Mesothelial cell of epicardium (in vitro differentiated cells): ENCODE results near the gene NHERF2. TPM values are rescaled to one million over a fixed set of nuclear protein-coding genes. Genes with fewer than 3 reads are reported as not detected.

ENCODE experiments used
- DNase-seq, 2 experiments: peaks; one replicate each; pipeline ENCODE4 v3.0.0; 2021; ENCODE audit warnings: low spot score in 2 of 2; ENCODE audit not compliant: unreplicated experiment in 2 of 2
- H3K27ac Mint-ChIP-seq: 2 replicates; pipeline ENCODE4 v1.8.0; 2021; ENCODE audit warnings: mixed read lengths
- H3K27me3 Mint-ChIP-seq: 2 replicates; pipeline ENCODE4 v1.8.0; 2021; ENCODE audit warnings: low read depth, mixed read lengths
- H3K36me3 Mint-ChIP-seq: 2 replicates; pipeline ENCODE4 v1.8.0; 2021; ENCODE audit warnings: mixed read lengths
- H3K4me1 Mint-ChIP-seq: 2 replicates; pipeline ENCODE4 v1.8.0; 2021; ENCODE audit warnings: mixed read lengths
- H3K4me3 Mint-ChIP-seq: 2 replicates; pipeline ENCODE4 v1.8.0; 2021; ENCODE audit warnings: mild to moderate bottlenecking, moderate library complexity, mixed read lengths
- H3K9me3 Mint-ChIP-seq: 2 replicates; pipeline ENCODE4 v1.8.0; 2021; ENCODE audit warnings: mixed read lengths
- CTCF ChIP-seq: fragments of 200-600 bp; sonication (generic); IDR thresholded peaks from one replicate; pipeline ENCODE4 v1.5.0; 2021; ENCODE audit warnings: antibody characterized with exemption; ENCODE audit not compliant: unreplicated experiment
- total RNA-seq: library from RNA; stranded (reverse); gene quantifications from 3 replicates; pipeline ENCODE4 v1.2.1, GENCODE V29; 2021

The NHERF2 gene
- total RNA-seq, 1 donor from 2014 or later = 51.3 TPM

- TF ChIP-seq CTCF = no peak
- Mint-ChIP-seq H3K27ac (no peak overlapping the region), H3K4me1 (no peaks in the 10 kb centered on the region), H3K27me3 (no peaks in the 10 kb centered on the region), H3K36me3 (peaks cover 20% of the 10 kb centered on the region), H3K9me3 (no peaks in the 10 kb centered on the region), H3K4me3 (no peak overlapping the region)
- DNase-seq = no peak
Observed at GRCh38 chr16:1998852-1999801, 27.6 kb upstream of the NHERF2 start.

GRCh38 chr16:1999866-2000514, 26.7 kb upstream of the NHERF2 start:
- no peak overlapping the region for H3K4me3 Mint-ChIP-seq
- no peak for TF ChIP-seq CTCF
- H3K9me3 Mint-ChIP-seq = no peaks in the 10 kb centered on the region
- H3K27ac Mint-ChIP-seq = no peak overlapping the region
- DNase-seq = no peak
- no peaks in the 10 kb centered on the region for H3K27me3 Mint-ChIP-seq
- H3K36me3 Mint-ChIP-seq = peaks cover 20% of the 10 kb centered on the region
- H3K4me1 Mint-ChIP-seq = peaks cover 2% of the 10 kb centered on the region

GRCh38 chr16:2001035-2001434, 25.7 kb upstream of the NHERF2 start:
- no peak for TF ChIP-seq CTCF
- H3K4me3 Mint-ChIP-seq = no peak overlapping the region
- H3K9me3 Mint-ChIP-seq = no peaks in the 10 kb centered on the region
- H3K4me1 Mint-ChIP-seq = peaks cover 4% of the 10 kb centered on the region
- H3K36me3 Mint-ChIP-seq = peaks cover 13% of the 10 kb centered on the region
- no peaks in the 10 kb centered on the region for H3K27me3 Mint-ChIP-seq
- no peak overlapping the region for H3K27ac Mint-ChIP-seq
- DNase-seq = no peak

GRCh38 chr16:2001456-2002355, 25.0 kb upstream of the NHERF2 start:
- DNase-seq = peak in 1 of 2 experiments; percentile 19
- no peak for TF ChIP-seq CTCF
- H3K36me3 Mint-ChIP-seq = peaks cover 13% of the 10 kb centered on the region
- no peak overlapping the region for H3K27ac Mint-ChIP-seq
- H3K27me3 Mint-ChIP-seq = no peaks in the 10 kb centered on the region
- no peak overlapping the region for H3K4me3 Mint-ChIP-seq
- H3K4me1 Mint-ChIP-seq = peaks cover 8% of the 10 kb centered on the region
- H3K9me3 Mint-ChIP-seq = no peaks in the 10 kb centered on the region
